ENCODE data around the gene ATP2B2. TPM values are rescaled to one million over a fixed set of nuclear protein-coding genes. Genes with fewer than 3 reads are reported as not detected.

The ATP2B2 gene
- polyA plus RNA-seq, 1 experiment: not detected

GRCh38 chr3:10524799-10525301 lies 19.5 kb upstream of the ATP2B2 start:
- CTCF ChIA-PET: no interaction called here
- Histone ChIP-seq H3K36me3 (ENCODE audit: control insufficient read depth, insufficient read depth, low read length) (no peaks in the 10 kb centered on the region), H3K4me3 (ENCODE audit: low read depth, low read length) (no peak overlapping the region), H3K27me3 (ENCODE audit: control insufficient read depth, insufficient read depth, low read length) (peaks cover 3% of the 10 kb centered on the region; the same call in 1 of the 2 replicates)
- POLR2A ChIA-PET: no interaction called here
- no peak for DNase-seq (ENCODE audit: low read depth)
- TF ChIP-seq CTCF (IDR thresholded peaks at IDR 0.05; ENCODE audit: insufficient read depth, low read depth, low read length): no peak

- Histone ChIP-seq H3K27me3 (ENCODE audit: control insufficient read depth, insufficient read depth, low read length) (peaks cover 3% of the 10 kb centered on the region; the same call in 1 of the 2 replicates), H3K4me3 (ENCODE audit: low read depth, low read length) (no peak overlapping the region), H3K36me3 (ENCODE audit: control insufficient read depth, insufficient read depth, low read length) (no peaks in the 10 kb centered on the region)
- ChIA-PET POLR2A (no interaction called here), CTCF (interaction anchor here (0.6 kb wide), 1 partner anchor 1324 kb away, joined by 3 read pairs; no protein-coding TSS in a partner anchor)
- no peak for DNase-seq (ENCODE audit: low read depth)
- TF ChIP-seq CTCF (IDR thresholded peaks at IDR 0.05; ENCODE audit: insufficient read depth, low read depth, low read length): no peak
These were observed 18.9 kb upstream of the ATP2B2 start for GRCh38 chr3:10524270-10524669.

- no peaks in the 10 kb centered on the region for H3K36me3 ChIP-seq (ENCODE audit: control insufficient read depth, insufficient read depth, low read length)
- H3K27me3 ChIP-seq (ENCODE audit: control insufficient read depth, insufficient read depth, low read length): peaks cover 3% of the 10 kb centered on the region; the same call in 1 of the 2 replicates
- ChIA-PET POLR2A (no interaction called here), CTCF (interaction anchor here (1.1 to 2.1 kb wide), 3 partner anchors 9 to 180 kb away, joined by 3 to 6 read pairs (median 3); no protein-coding TSS in a partner anchor)
- no peak overlapping the region for H3K4me3 ChIP-seq (ENCODE audit: low read depth, low read length)
- TF ChIP-seq CTCF (IDR thresholded peaks at IDR 0.05; ENCODE audit: insufficient read depth, low read depth, low read length): no peak
- DNase-seq (ENCODE audit: low read depth): no peak
These were observed 18.2 kb upstream of the ATP2B2 start for GRCh38 chr3:10523561-10523960.

GRCh38 chr3:10522646-10523303 lies 17.4 kb upstream of the ATP2B2 start:
- no peak for DNase-seq (ENCODE audit: low read depth)
- no peak for TF ChIP-seq CTCF (IDR thresholded peaks at IDR 0.05; ENCODE audit: insufficient read depth, low read depth, low read length)
- Histone ChIP-seq H3K27me3 (ENCODE audit: control insufficient read depth, insufficient read depth, low read length) (peaks cover 3% of the 10 kb centered on the region; the same call in 1 of the 2 replicates), H3K36me3 (ENCODE audit: control insufficient read depth, insufficient read depth, low read length) (no peaks in the 10 kb centered on the region), H3K4me3 (ENCODE audit: low read depth, low read length) (no peak overlapping the region)
- CTCF ChIA-PET: interaction anchor here (1.1 to 2.1 kb wide), 4 partner anchors 10 to 216 kb away, joined by 3 to 6 read pairs (median 3); no protein-coding TSS in a partner anchor
- POLR2A ChIA-PET: no interaction called here

- no peaks in the 10 kb centered on the region for H3K36me3 ChIP-seq (ENCODE audit: control insufficient read depth, insufficient read depth, low read length)
- no peak overlapping the region for H3K4me3 ChIP-seq (ENCODE audit: low read depth, low read length)
- ChIA-PET POLR2A (no interaction called here), CTCF (interaction anchor here (1.1 to 2.1 kb wide), 2 partner anchors 178 to 217 kb away, joined by 3 to 6 read pairs; no protein-coding TSS in a partner anchor)
- H3K27me3 ChIP-seq (ENCODE audit: control insufficient read depth, insufficient read depth, low read length): peaks cover 3% of the 10 kb centered on the region
- no peak for DNase-seq (ENCODE audit: low read depth)
- no peak for TF ChIP-seq CTCF (IDR thresholded peaks at IDR 0.05; ENCODE audit: insufficient read depth, low read depth, low read length)
These were observed 16.5 kb upstream of the ATP2B2 start for GRCh38 chr3:10521772-10522441.

Data from BJ (cell line).